HTR-8/SVneo (cell line): Measurements from ENCODE around the gene RPLP2.

ENCODE experiments used
- DNase-seq: peaks from one replicate; pipeline ENCODE4 v3.0.0; 2011; ENCODE audit warnings: low spot score, mixed read lengths; ENCODE audit not compliant: insufficient read length
- FAIRE-seq: peaks from 2 replicates; lab custom pipeline; 2011; peaks lifted over from hg19 to GRCh38; lab: Jason Lieb, UNC

Gene RPLP2

GRCh38 chr11:821512-822371 is 12.0 kb downstream of the RPLP2 start:
- no peak for DNase-seq
- no peak for FAIRE-seq

- DNase-seq: no peak
Observed at GRCh38 chr11:823441-824291, 13.9 kb downstream of the RPLP2 start.

DNA sequence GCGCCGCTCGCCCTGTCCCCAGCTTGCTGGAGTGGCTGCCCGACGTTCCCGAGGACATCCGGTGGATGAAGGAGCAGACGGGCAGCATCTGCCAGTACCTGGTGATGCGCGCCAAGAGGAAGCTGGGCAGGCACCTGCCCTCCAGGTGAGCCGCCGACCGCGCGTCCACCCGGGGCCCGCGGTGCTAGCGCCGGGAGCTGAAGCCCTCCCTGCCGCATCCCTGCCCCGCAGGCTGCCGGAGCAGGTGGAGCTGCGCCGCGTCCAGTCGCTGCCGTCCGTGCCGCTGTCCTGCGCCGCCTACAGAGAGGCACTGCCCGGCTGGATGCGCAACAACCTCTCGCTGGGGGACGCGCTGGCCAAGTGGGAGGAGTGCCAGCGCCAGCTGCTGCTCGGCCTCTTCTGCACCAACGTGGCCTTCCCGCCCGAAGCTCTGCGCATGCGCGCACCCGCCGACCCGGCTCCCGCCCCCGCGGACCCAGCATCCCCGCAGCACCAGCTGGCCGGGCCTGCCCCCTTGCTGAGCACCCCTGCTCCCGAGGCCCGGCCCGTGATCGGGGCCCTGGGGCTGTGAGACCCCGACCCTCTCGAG is 14.6 kb downstream of the RPLP2 start:
- DNase-seq (no peak), FAIRE-seq (no peak)

More at GRCh38 chr11:823441-824291, 13.9 kb downstream of the RPLP2 start:
- FAIRE-seq: no peak

GRCh38 chr11:824942-825341 is 15.2 kb downstream of the RPLP2 start:
- FAIRE-seq: no peak
- DNase-seq: no peak

DNA sequence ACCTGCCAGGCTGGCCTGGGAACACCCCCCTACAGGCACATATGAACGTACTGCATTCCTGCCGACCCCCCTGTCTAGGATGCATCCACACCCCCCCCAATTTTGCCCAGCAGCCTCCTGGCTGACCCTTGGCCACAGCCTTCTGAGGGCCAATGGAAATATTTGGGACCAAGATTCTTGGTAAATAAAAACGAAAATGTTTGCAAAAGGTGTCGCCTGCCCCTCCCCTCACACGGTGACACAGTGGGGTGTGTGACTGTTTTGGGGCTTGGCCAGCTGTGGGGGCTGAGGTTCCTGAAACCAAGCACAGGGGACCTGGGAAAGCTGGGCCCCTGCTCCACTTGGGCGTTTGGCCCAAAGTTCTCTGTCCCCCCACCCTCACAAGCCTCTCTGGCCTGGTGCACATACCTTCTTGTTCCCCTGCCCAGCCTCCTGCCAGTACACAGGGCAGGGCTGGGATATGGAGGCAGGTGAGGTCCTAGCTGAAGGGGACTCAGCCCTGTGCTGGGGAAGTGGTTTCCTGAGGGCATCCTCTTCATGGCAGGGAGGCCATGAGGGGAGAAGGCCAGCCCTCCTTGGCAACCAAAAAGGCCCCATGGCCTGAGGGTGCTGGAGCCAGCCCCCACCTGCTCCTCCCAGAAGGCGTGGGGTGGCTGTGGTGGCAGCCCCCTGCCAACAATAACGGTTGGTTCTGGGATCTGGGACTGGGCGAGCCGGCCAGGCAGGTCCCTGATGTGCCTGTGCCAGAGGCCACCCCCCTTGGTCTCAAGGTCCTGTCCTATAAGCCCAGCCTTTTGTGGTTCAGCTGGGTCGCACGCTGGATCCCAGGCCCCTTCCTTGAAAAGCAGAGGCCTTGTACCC is 15.8 kb downstream of the RPLP2 start:
- no peak for DNase-seq
- FAIRE-seq: no peak

DNA sequence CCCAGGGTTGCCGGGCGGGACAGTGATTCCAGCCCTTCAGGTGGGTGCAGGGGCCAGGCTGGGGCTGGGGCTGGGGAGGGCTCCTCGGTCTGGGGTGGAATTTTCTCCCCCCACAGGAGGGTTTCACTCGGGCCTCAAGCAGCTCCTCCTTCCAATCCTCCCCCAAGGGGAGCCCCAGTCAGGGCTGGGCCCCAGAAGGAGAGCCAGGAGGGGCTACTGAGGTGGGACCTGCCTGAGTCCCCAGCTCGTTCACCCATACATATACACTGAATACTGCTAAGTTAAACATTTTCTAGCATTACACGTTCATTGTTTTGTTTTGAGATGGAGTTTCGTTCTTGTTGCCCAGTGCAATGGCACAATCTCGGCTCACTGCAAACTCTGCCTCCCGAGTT is 16.5 kb downstream of the RPLP2 start:
- no peak for FAIRE-seq
- no peak for DNase-seq

GRCh38 chr11:826836-827145 is 17.0 kb downstream of the RPLP2 start:
- FAIRE-seq: no peak

GRCh38 chr11:827146-827896 is 17.6 kb downstream of the RPLP2 start:
- DNase-seq (no peak), FAIRE-seq (no peak)

More at GRCh38 chr11:826836-827145, 17.0 kb downstream of the RPLP2 start:
- DNase-seq: no peak

GRCh38 chr11:827897-828192 is 18.1 kb downstream of the RPLP2 start, which contains the start of gene CRACR2B:
Gene CRACR2B (plus strand): TSS chr11:827919. CDS start chr11:828608, 689 bp downstream.
- FAIRE-seq: no peak
- no peak for DNase-seq

GRCh38 chr11:828506-829175 is 18.9 kb downstream of the RPLP2 start:
- DNase-seq (no peak), FAIRE-seq (no peak)

DNA sequence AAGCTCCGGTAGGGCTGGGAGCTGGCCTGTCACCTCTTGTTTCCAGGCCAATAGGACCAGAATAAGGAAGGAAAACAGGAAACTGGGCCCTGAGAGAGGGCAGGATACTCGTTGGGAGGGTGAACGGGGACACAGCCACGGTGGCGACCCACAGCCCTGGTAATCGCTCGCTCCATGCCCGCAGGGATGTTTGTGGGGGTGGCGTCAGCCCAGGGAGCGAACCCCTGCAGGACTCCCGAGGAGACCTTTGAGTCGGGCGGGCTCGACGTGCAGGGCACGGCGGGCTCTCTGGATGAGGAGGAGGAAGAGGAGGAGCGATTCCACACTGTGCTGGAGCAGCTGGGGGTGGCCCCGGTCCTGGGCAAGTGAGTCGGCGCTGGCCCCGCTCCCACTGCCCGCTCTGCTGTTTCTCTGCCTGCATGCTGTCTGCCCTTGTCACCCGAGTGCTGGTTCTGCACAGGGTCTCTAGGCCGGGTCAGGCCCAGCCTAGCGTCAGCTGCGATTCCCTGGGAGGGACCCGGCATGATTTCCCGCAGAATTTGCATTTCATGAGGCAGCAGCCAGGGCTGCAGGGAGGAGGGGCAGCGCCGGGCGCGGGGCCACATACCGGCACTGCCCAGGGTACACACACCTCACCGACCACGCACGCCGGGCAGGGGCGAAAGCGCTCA is 19.5 kb downstream of the RPLP2 start:
- DNase-seq (no peak), FAIRE-seq (no peak)

DNA sequence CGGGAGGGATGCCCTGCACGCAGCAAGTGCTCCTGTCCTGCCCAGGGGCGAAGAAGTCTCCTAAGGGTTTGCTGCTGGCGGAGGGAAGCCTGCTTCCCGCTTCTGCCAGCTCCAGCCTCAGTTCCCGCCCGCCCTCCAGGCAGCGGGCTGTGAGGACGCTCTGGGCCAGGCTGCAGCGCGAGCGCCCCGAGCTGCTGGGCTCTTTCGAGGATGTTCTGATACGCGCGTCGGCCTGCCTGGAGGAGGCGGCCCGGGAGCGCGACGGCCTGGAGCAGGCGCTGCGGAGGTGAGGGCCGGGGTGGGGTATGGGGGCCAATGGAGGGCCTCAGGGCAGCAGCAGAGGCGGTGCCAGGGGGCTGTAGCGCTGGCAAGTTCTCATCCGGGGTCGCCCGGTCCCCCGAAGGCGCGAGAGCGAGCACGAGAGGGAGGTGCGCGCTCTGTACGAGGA is 20.1 kb downstream of the RPLP2 start:
- FAIRE-seq (no peak), DNase-seq (no peak)

GRCh38 chr11:830295-831117 is 20.7 kb downstream of the RPLP2 start:
- FAIRE-seq (no peak), DNase-seq (no peak)

- DNase-seq (no peak), FAIRE-seq (peak; percentile 40)
Observed at GRCh38 chr11:831118-831864, 21.5 kb downstream of the RPLP2 start.

GRCh38 chr11:831961-832528 is 22.3 kb downstream of the RPLP2 start:
- DNase-seq (no peak), FAIRE-seq (peak; percentile 33)

DNA sequence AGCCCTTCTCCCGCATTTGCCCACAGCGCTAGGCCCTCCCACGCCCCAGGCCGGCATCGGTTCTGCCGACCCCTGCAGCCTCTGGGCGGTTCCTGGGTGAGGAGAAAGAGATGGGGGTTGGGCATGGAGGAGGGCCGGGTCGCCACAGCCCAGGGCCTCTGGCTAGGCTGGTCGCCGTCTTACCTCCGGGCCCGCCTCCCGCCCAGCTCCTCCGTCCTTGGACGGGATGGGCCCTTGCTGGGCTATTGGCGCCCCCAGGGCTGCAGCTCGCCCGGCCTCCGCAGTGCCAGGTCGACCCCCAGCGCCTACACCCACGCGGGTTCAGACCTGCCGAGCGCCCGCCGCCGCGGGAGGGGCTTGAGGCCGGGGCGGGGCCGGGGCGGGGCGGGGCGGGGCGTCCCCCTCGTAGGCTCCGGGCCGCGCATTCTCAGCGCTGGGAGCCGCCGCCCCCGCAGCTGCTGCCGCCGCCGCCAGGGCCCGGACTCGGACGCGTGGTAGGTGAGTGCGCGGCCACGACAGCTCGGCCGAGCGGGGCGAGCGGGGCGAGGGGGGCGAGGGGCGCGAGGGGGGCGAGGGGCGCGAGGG is 22.9 kb downstream of the RPLP2 start, which contains the start of gene CD151:
CD151 (plus strand) TSS at position 424 of the 585 bp plus-strand sequence. CDS start 3,118 bp downstream, outside the sequence.
- DNase-seq: peak; percentile 60

More for the DNA sequence above, 22.9 kb downstream of the RPLP2 start, which contains the start of gene CD151:
- peak; percentile 69 for FAIRE-seq
